PC-9 (cell line): ENCODE results near the gene FJX1.

Experiments used
- CTCF ChIP-seq: fragments of 200-600 bp; sonication (generic); conservative IDR thresholded peaks from 2 replicates; pipeline ENCODE4 v1.6.1; 2017; ENCODE audit warnings: mixed run types, antibody characterized with exemption, mild to moderate bottlenecking, moderate library complexity
- EZH2 ChIP-seq: fragments of 200-600 bp; sonication (generic); IDR thresholded peaks from 2 replicates; pipeline ENCODE4 v1.8.0; 2017; ENCODE audit warnings: antibody characterized with exemption, low read depth

- TF ChIP-seq CTCF (no peak), EZH2 (no peak)
These were observed 7.6 kb upstream of the FJX1 start for GRCh38 chr11:35610631-35611030.
